HG02840 (cell line): ENCODE measurements around the gene PCK1.

Experiments used
- ATAC-seq: cut with Tn5 transposase; IDR thresholded peaks from one replicate; pipeline ENCODE4 v1.9.1; 2021; ENCODE audit warnings: mild to moderate bottlenecking, moderate library complexity, moderate number of reproducible peaks; ENCODE audit not compliant: unreplicated experiment, low FRiP score

The PCK1 gene

DNA sequence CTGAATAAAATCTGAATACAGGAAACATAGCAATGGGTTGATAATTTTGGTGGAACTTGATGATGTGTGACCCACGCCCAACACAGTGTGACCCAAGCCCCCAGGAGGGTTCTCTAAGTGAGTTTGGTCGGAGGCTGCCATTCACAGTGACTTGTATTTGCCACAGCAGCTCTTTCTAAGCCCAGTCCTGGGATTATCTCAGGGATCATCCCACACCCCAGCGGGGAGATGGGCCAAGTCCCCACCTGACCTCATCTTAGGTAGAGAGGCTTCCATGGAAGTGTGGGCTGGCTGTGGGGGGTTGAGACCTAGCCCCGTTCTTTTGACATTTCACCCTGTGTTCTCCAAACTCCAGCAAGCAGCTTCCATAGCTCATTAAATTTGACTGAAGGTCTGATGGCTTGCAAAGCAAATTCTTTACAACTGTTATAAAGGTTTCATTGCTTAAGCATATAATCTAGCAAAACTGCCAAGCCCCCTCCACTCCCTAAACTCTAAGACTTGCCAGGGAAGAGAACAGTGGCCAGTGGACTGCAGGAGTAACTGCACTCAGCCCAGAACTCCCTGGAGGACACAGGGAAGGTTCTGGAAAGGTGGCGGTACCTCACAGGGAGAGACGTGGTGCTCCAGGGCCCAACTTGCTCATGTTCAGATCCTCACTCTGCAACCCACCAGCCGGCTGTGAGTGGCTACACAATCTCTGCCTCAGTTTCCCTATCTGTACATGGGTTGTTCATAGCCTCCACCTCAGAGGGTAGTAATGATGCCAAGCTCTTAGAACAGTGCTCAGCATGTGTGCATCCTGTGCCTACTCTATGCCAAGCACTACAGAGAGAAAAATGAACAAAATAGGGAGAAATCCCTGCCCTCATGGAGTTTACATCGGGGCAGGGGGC lies 1.0 kb upstream of the PCK1 start:
- ATAC-seq = no peak

DNA sequence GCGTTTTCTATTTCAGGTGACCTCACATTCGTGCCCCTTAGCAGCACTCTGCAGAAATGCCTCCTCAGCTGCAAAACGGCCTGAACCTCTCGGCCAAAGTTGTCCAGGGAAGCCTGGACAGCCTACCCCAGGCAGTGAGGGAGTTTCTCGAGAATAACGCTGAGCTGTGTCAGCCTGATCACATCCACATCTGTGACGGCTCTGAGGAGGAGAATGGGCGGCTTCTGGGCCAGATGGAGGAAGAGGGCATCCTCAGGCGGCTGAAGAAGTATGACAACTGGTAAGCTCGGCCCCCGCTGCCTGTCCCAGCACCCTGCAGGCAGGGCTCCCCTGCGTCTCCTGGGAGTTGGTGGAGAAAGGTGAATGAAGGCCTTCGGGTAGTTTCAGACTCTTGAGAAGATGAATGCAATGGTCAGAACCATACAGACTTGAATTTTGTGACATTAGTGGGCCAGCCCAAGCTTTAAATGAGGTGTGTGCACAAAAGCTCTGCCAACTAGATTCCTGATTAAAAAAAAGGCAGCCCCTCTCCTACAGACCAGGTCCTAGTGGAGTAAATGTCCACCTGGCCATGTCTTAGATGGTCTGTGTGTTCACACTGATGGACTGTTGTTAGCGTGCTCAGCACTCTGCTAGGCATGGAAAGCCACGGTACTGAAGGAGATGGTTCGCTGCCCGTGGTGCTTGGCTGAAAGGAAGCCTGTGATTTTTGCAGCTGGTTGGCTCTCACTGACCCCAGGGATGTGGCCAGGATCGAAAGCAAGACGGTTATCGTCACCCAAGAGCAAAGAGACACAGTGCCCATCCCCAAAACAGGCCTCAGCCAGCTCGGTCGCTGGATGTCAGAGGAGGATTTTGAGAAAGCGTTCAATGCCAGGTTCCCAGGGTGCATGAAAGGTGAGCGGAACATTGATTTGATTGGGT lies 708 bp downstream of the PCK1 start:
- no peak for ATAC-seq

DNA sequence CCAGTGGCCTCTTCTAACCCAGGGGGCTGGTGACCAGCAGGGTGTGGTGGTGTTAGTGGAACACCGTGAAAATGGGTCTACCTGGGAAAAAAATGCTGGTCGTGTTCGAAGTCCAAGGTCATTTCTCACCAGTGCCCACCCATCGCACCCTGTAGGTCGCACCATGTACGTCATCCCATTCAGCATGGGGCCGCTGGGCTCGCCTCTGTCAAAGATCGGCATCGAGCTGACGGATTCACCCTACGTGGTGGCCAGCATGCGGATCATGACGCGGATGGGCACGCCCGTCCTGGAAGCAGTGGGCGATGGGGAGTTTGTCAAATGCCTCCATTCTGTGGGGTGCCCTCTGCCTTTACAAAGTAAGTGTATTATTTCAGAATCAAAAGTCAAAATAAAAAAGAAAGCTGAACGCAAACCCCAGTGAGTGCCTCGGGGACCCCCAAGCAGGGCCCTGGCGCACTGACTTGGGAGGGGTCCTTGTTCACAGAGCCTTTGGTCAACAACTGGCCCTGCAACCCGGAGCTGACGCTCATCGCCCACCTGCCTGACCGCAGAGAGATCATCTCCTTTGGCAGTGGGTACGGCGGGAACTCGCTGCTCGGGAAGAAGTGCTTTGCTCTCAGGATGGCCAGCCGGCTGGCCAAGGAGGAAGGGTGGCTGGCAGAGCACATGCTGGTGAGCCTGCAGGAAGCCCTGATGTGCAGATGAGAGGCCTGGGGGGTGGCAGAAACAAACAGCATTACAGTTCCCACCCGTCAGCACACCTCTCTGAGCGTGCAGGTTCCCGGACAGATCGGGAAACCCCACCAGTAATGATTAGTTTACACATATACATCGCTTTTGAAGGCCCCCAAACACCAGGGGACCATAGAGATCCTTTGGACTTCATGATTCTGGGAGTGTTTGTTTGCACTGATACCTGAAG lies 1.9 kb downstream of the PCK1 start:
- ATAC-seq = no peak

DNA sequence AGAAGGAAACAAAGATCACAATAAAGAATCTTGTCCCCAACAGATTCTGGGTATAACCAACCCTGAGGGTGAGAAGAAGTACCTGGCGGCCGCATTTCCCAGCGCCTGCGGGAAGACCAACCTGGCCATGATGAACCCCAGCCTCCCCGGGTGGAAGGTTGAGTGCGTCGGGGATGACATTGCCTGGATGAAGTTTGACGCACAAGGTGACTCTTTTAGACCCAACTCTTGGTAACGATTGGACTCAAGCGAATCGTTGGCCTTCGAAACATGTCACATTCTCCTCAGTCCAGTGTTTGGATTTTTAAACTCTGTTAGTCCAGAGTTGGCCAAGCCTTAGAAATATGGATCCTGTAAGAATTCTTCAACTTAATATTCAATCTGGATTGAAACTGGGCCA lies 2.6 kb downstream of the PCK1 start:
- no peak for ATAC-seq

DNA sequence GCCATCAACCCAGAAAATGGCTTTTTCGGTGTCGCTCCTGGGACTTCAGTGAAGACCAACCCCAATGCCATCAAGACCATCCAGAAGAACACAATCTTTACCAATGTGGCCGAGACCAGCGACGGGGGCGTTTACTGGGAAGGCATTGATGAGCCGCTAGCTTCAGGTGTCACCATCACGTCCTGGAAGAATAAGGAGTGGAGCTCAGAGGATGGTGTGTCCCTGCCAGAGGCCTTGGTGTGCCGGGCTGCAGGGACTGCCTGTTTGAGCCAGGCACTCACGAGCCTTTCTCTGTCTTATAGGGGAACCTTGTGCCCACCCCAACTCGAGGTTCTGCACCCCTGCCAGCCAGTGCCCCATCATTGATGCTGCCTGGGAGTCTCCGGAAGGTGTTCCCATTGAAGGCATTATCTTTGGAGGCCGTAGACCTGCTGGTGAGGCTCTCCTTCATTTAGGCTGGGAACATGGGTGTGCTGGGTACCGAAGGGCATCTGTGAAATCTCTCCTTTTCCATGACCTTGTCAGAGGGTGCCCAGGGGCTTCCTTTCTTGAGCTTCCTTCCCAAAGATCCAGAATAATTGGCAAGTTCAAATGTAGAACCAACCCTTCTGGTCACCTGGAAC lies 3.4 kb downstream of the PCK1 start:
- no peak for ATAC-seq

DNA sequence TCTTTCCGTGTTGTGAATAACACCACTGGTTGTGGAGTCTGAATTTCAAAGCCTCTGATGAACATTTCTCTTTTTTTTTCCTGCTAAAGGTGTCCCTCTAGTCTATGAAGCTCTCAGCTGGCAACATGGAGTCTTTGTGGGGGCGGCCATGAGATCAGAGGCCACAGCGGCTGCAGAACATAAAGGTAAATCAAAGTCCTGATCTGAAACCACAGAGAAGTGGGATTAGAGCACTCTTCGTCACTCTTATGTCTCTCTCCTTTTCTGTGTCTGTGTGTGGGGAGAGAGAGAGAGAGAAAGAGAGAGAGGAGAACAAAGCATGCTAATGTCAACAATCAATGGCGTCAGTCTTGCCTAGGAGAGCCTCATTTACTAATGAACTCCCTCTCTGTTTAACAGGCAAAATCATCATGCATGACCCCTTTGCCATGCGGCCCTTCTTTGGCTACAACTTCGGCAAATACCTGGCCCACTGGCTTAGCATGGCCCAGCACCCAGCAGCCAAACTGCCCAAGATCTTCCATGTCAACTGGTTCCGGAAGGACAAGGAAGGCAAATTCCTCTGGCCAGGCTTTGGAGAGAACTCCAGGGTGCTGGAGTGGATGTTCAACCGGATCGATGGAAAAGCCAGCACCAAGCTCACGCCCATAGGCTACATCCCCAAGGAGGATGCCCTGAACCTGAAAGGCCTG lies 4.2 kb downstream of the PCK1 start:
- no peak for ATAC-seq

DNA sequence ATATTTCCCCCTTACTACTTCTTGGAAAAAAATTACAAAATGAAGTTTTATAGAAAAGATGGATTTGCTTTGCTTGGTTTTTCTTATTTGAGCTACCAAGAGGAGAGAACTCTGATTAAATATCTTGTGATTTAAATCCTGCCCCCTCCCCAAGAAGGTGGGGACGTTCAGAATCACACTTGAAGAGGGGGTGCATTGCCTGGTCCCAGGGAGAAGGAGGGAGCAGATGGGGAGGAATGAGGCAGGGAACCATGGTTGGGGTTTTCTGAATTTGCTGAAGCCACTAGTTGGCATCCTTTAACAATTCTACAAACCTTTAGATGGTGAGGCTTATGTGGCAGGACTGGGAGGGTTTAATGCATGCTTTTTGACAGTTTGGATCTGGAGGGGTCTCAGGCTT lies 5.5 kb downstream of the PCK1 start:
- ATAC-seq = no peak

DNA sequence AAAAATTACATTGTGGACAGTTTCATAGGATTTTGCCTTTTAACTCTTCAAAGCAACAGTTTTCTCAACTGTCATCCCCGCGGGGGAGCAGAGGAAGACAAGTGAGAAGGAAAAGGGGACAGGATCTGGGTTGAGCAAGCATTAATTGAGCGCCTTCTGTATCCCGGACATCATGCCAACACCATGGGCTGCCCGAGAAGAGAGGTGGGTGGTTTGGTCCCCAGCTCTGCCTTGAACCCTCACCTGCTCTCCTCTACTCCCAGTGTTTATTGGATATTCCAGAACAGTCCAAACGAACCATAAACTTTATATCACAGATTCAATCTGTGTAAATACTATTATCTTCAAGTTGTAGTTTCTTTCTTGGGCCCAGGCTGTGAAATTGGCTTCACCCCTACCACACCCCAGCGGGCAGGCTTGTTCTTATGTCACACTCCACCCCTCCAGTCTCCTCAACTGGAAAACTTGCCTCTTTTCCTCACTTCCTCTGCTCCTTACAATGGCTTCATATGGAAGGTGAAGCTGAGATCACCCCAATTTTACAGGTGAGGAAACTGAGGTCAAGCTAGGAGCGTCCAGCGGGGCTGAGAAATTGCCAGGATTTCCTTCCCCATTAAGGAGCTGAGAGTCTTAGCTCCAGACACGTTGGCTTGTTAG lies 6.0 kb downstream of the PCK1 start:
- ATAC-seq = no peak

DNA sequence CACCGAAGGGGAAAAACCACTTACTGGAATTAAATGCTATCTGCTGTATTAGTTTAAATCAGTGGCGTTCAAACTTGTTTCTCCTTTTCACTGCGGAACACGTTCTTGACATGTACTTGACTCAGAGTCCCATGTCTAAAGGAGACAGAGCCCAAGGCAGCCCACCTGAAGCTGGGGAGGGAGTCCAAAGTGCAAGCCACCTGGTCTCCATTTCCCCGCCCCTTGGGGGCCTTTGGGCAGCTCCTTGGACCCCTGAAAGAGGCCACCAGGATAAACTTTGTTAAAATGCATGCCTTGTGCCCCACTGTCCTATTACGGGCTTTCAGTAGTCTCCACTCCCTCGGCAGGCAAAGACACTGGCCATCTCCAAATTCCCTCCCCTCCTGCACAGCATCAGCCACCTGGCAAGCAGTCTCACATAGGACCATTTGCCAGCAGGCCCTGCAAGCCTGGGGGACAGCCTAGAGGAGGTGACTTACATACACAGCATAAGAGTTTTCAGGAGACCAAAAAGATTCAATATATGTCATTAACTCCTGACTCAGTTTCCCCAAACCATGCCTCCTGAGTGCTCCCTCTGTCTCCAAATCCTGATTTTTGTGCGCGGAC lies 6.7 kb downstream of the PCK1 start:
- ATAC-seq = no peak

DNA sequence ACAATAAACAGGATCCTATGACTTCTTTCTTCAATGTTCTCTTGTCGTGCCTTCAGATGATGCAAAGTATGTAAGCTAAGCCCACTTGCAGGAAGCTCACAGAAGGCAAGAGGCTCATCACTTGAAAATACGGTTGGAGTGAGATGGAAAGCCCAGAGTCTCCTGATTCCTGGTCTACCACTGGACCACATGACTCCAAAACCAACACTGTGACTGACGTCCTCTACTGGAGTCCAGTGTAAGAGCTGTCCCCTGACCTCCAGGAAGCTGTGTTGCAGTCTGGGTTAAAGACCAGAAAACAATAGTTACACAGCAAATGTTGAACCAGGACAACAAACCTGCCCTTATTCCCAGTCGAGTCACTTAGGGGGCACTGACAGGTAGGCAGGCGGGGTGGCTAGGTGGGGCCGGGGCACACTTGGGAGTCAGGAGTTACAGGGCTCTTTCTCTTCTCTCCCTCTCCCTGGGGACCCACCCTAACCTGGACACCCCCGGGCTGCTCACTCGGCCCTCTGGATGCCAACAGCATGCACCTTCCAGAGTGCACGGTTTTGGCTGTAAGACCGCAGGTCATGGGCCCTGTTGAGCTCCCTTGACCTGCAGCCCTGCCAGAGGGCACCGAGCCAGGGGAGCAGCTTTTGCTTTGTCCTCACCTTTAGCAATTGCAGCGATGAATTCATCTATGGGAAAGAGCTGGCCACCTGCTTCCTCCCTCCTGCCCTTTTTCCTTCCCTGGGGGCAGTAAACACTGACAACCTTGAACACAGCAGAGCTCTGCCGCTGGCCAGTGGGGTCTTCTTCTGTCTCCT lies 7.4 kb downstream of the PCK1 start:
- no peak for ATAC-seq

DNA sequence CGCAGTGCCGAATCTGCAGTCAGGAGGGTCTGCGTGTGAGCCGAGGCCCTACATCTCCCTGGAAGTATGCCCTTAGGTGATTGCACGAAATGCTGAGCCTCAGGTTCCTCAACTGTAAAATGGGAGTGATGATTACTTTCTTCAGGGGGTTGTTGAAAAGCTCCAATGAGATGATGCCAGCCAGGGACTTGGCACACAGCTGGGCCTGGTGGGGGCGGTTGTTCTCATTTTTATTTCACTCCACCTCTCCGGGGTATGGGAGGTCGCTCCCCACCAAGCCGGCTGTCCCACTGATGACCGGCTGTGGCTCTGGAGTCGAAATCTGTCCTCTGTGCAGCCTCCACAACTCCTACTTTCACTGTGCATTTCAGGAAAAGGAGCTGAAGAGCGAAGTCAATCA lies 8.1 kb downstream of the PCK1 start:
- ATAC-seq = no peak

DNA sequence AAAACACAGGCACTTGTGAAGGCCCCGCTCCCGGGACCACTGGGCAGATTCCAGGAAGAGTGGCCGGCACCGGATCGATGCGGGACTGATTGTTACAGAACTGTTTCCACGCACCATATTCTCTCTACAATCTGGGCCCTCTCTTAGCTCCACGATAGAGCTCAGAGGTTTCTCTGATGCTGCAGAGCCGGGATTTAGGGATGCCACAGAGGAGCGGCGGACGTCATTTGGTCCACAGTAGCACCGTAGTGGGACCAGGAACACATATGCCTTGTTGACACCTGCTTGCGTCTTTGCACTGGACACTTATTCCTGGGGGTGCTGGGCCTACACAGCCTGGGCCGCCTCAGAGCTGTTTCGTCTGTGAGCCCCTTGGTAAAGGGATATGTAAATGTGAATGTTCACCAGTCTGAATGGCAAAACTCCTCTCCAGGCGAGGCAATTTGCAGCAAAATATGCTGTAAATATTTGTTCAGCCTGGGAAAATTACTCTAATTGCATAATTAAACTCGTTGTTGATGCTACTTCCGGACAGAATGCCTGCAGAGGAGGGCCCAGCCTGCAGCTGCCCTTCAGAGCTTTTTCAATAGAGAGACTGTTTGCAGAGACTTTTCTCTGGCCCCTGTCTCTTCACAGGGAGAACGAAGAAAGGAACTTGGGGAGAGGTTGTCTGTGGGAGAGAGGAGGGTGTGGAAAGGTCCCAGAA lies 9.4 kb downstream of the PCK1 start:
- no peak for ATAC-seq

DNA sequence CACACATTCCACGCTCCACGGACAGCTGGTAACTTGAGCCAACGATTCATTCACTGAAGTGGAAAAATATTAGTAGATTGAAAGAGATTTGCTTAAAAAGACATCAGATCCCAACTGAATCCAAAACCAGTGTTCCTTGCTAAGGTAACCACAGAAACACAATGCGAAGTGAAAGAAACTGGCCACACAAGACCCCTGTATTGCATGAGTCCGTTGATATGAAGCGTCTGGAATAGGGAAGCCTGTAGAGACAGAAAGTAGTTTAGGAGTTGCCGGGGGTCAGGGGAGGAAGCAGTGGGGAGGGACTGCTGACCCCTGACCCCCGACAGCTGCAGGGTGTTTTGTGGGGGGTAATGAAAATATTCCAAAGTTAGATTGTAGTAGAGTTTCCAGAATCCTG lies 10.0 kb downstream of the PCK1 start:
- no peak for ATAC-seq

DNA sequence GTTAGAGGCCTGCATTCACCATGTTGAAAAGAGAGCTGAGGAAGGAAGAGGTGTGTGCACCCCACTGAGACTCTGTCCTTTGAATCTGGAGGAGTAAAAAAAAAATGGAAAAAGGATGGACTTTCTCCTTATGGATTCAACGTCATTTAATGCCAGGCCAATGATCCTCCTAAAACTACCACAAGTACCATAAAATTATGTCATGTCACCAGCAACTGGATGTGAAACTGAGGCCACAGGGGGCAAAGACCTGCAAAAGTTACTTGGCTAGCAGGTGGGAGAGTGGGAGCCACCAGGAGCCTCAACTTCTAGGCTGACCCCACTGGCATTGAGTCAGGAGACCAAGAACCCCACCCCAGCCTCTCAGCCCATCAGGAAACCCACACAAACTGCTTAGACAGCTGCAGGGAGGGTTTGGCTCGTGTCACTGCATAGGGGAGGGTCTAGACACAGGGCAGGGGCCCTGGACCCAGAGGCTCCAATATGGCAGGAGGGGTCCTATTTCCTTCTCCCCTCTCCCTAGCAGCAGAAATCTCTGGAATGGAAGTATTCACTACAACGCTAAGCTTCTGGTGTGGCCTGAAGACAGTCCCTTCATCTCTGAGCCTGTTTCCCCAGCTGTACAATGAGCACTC lies 11.0 kb downstream of the PCK1 start:
- ATAC-seq = no peak

DNA sequence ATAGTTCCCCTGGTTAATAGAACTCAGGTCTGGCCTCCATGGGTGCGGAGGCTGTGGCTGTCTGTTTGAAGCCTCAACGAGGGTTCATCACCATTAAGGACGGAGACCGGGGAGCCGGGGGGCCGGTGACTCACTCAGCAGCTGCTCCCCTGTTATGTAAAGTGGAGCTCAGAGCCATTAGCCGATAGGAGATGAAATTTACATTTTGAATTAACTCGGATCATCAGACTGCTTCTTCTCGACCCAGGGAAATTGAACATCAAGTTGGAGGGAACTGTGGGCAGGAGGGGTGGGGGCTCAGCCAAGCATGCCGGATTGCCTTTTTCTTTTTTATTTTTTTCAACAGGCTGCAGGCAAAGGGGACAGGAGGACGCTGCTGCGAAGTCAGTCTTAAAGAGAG lies 12.3 kb downstream of the PCK1 start:
- ATAC-seq = no peak

DNA sequence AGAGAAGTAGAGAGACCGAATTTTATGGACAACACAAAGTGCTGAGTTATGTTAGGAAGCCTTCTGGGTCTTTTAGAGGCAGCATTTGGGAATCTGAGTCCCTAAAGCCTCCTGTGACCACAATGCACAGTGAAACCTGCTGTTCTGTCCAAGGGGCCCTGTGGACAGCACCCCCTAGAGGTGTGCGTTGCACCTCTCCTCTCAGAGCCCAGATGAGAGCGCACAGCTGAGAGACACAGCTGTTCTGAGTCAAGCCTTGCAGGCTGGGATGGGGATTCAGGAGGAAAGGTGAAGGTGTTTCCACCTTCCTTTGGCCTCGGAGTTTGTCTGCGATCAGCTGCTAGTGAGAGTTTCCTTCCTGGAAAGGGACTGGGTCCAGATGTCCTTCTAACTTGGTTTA lies 13.0 kb downstream of the PCK1 start:
- no peak for ATAC-seq

DNA sequence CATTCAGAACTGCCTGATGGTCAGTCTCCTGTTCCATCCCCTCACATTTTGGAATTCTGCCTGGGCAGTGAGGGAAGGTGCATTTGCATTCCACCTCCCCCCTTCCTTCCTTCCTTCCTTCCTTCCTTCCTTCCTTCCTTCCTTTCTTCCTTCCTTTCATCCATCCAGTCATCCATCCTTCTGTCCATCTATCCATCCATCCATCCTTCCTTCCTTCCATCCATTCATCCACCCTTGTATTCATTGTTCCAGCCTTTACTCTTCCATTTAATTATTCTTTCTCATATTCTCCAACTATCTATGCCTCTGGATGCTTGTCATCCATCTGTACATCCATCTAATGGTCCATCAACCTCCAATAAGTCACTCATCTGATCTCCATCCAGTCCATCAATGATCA lies 14.0 kb downstream of the PCK1 start:
- ATAC-seq = no peak
